Uterus (tissue), 2 donors: Measurements from ENCODE around the gene GPX4.

Experiments used
- CTCF ChIP-seq, 4 experiments: fragments of 200-600 bp in 2 of 4; fragments of 450-650 bp in 2 of 4; sonication (generic) in 2 of 4; IDR thresholded peaks; one replicate each; pipeline ENCODE4 v1.5.1; 2016 to 2019; ENCODE audit warnings: antibody characterized with exemption in 4 of 4, mild to moderate bottlenecking in 2 of 4, moderate library complexity in 1 of 4
- POLR2A ChIP-seq, 2 donors: fragments of 450-650 bp; IDR thresholded peaks; one replicate each; pipeline ENCODE4 v1.6.1; 2016; ENCODE audit warnings: antibody characterized with exemption in 2 of 2, mild to moderate bottlenecking in 1 of 2, moderate library complexity in 1 of 2

GRCh38 chr19:1089126-1089771 is 14.5 kb upstream of the GPX4 start:
- TF ChIP-seq POLR2A (IDR thresholded peaks at IDR 0.05) (no peak), CTCF (IDR thresholded peaks at IDR 0.05) (no peak)
